ES-I3 (cell line): Measurements from ENCODE around the gene MAPK10.
A peak's percentile ranks its signal among the peaks of the same experiment; 100 is the strongest.

Experiments
- H3K36me3 ChIP-seq: 2 replicates; pipeline ENCODE4 v1.6.1; 2013; ENCODE audit warnings: mild to moderate bottlenecking, low read length, control low read depth, moderate library complexity; ENCODE audit not compliant: insufficient read depth
- H3K4me1 ChIP-seq: 2 replicates; pipeline ENCODE4 v1.6.1; 2013; ENCODE audit warnings: mild to moderate bottlenecking, control low read depth, low read length; ENCODE audit not compliant: insufficient read depth
- H3K9ac ChIP-seq: 2 replicates; pipeline ENCODE4 v1.6.1; 2013; ENCODE audit warnings: low read depth, mild to moderate bottlenecking, low read length, moderate library complexity
- H3K9me3 ChIP-seq: 2 replicates; pipeline ENCODE4 v1.6.1; 2013; ENCODE audit warnings: mild to moderate bottlenecking, low read length, moderate library complexity; ENCODE audit not compliant: control insufficient read depth, insufficient read depth

Gene MAPK10

DNA sequence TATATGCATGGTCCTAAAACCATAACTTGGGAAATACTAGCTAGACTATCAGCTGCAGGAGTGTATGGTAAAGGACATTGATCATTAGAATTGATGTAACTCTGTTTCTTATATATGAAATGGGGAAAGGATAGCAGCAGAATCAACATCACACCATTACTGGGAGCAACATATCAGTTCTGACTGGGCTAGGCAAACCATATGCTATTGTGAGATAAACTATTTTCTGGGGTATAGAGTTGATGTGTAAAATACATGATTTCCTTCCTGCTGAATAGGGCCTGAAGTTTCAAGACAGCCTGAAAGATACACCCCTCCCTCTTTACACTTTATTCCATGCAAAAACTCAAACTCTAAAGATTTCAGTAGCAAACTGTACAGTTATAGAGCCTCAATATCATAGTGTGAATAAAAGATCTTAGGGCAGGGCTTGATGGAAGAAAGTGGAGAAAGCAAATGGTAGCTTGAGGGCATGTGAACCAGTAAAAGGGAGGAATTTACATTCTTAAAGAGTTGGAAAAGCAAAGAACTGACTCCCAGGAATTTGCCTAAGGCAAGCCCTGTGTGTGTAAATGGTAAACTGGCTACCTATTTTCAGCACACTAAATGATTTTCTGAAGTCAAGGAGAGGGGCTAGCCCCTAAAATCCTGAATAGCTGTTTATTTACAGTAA lies 404.1 kb downstream of the MAPK10 start:
- Histone ChIP-seq H3K36me3 (no peaks in the 10 kb centered on the region), H3K9me3 (no peaks in the 10 kb centered on the region), H3K4me1 (peaks cover 29% of the 10 kb centered on the region), H3K9ac (peak overlapping the region; percentile 52; the same call in 1 of the 2 replicates)

DNA sequence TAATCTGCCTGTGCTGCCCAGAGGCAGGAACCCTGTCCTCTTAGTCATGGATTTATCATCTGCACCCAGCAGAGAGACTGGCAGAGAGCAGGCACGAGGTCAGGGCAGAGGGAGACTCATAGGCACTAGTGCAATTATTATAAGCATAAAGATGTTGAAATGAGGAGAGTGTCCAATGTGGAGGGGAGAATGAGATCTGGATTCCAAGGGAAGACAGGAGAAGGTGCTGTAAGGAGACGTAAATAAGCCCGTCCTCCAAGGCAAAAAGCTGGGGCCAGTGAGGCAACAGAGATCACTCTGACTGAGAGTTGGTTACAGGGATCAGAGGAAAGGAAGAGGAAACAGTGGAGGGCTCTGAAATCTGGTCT lies 406.2 kb downstream of the MAPK10 start:
- H3K36me3 ChIP-seq, result no peaks in the 10 kb centered on the region
- peaks cover 29% of the 10 kb centered on the region for H3K4me1 ChIP-seq
- H3K9ac ChIP-seq, result no peak overlapping the region
- no peaks in the 10 kb centered on the region for H3K9me3 ChIP-seq

- Histone ChIP-seq H3K36me3 (no peaks in the 10 kb centered on the region), H3K4me1 (peaks cover 29% of the 10 kb centered on the region), H3K9ac (no peak overlapping the region), H3K9me3 (no peaks in the 10 kb centered on the region)
These were observed 406.7 kb downstream of the MAPK10 start for GRCh38 chr4:85952972-85953650.

DNA sequence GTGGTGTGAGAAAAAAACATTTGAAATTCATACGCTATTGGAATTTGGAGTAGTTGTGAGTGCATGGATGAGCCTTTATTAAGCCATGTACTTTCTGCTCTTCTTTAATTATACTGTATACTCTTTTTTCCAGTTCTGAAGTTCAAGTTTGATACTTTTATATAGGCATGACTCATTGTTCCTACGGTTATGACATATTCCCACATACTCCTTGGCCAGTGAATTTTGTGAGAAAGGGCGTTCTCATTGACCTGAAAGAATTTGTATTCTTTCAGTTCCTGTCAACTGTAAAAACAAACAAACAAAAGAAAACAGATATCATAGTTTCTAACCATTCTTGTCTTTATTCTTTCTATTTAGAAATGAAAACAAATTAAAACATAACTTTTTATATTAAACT lies 407.3 kb downstream of the MAPK10 start:
- H3K4me1 ChIP-seq, result peaks cover 29% of the 10 kb centered on the region
- H3K9ac ChIP-seq, result no peak overlapping the region
- H3K9me3 ChIP-seq, result no peaks in the 10 kb centered on the region
- H3K36me3 ChIP-seq, result no peaks in the 10 kb centered on the region

GRCh38 chr4:85951099-85951498 lies 408.8 kb downstream of the MAPK10 start:
- H3K36me3 ChIP-seq, result no peaks in the 10 kb centered on the region
- H3K9me3 ChIP-seq, result no peaks in the 10 kb centered on the region
- H3K4me1 ChIP-seq, result peaks cover 24% of the 10 kb centered on the region

DNA sequence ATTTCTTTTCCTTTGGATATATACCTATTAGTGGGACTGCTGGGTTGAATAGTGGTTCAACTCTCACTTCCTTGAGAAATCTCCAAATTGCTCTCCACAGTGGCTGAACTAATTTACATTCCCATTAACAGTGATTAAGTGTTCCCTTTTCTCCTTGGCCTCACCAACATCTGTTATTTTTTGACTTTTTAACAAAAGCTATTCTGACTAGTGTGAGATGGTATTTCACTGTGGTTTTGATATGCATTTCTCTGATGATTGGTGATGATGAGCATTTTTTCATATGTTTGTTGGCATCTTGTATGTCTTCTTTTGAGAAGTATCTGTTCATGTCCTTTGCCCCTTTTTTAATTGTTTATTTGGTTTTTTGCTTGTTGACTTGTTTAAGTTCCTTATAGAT lies 413.0 kb downstream of the MAPK10 start:
- Histone ChIP-seq H3K4me1 (no peaks in the 10 kb centered on the region), H3K36me3 (no peaks in the 10 kb centered on the region), H3K9ac (no peak overlapping the region), H3K9me3 (no peaks in the 10 kb centered on the region)

More at GRCh38 chr4:85951099-85951498, 408.8 kb downstream of the MAPK10 start:
- no peak overlapping the region for H3K9ac ChIP-seq

- Histone ChIP-seq H3K9ac (no peak overlapping the region), H3K36me3 (no peaks in the 10 kb centered on the region), H3K4me1 (no peaks in the 10 kb centered on the region), H3K9me3 (no peaks in the 10 kb centered on the region)
These were observed 417.7 kb downstream of the MAPK10 start for GRCh38 chr4:85942107-85942506.

GRCh38 chr4:85940151-85940550 lies 419.7 kb downstream of the MAPK10 start:
- H3K9me3 ChIP-seq, result no peaks in the 10 kb centered on the region
- H3K4me1 ChIP-seq, result no peaks in the 10 kb centered on the region
- H3K36me3 ChIP-seq, result no peaks in the 10 kb centered on the region
- no peak overlapping the region for H3K9ac ChIP-seq
